GM19455 (cell line): ENCODE measurements around the gene GUCY1B1.

ENCODE experiments used
- ATAC-seq: cut with Tn5 transposase; IDR thresholded peaks from one replicate; pipeline ENCODE4 v1.9.1; 2021; ENCODE audit not compliant: unreplicated experiment

GUCY1B1 gene

GRCh38 chr4:155758481-155759371 is at the start of gene GUCY1B1:
Gene GUCY1B1, plus strand, starts transcription at chr4:155759021. Its CDS starts 120 bp downstream, at chr4:155759141.
- peak; percentile 88 for ATAC-seq

DNA sequence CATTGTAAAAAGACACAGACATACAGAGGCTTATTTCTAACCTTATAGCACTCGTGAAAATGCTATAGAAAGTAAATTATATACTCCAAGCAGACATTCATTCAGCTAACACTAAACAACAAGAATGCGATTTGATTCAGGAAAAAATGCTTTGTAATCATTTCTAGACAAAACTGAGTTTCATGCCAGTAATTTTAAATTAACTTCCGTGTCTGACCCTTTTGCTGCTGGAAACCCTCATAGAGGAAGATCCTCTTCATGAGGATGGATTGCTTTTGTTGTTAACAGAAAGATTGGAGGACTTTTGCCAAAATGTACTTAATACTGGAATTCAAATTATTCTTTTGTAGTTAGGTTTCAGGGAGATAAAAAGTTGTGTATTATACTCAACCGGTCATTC is 48.9 kb upstream of the GUCY1B1 start:
- ATAC-seq: no peak

DNA sequence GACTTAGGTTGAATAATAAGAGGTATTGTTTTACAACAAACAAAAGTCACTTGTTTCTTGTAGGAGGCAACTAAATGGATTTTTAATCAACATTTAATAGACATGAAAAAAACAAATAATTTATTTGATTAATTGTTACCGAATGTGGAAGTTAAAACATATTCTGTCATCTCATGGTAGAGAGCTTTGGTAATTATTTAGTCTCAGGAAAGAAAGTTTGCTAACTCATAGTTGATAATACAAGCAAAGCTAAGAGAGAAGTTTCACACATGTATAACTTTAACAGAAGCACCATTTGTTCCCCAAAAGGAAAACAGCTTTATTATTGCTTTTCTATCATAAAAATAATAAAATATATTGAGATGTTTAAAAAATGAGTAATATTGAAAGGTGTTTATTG is 47.3 kb upstream of the GUCY1B1 start:
- ATAC-seq: no peak

GRCh38 chr4:155712846-155713245 is 46.0 kb upstream of the GUCY1B1 start:
- no peak for ATAC-seq

GRCh38 chr4:155713911-155714310 is 44.9 kb upstream of the GUCY1B1 start:
- no peak for ATAC-seq

GRCh38 chr4:155722336-155722735 is 36.5 kb upstream of the GUCY1B1 start:
- ATAC-seq: no peak

- no peak for ATAC-seq
Measured at GRCh38 chr4:155722816-155723499, 35.9 kb upstream of the GUCY1B1 start.

DNA sequence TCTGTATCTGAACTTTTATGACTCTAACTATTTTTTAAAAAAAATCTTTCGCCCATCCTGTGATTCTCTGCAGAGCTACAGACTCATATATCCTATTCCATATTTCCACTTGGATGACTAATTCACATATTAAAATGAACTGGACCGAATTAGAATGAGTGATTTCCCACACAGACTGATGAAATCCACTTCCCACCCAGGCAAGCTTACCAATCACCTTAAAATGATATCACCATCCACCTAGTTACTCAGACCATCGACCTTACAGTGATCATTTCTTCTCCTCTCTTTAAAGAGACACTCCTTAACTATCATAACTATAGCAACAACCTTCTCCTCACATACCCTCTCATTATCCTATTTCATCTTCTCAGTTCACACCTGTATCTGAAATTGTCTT is 34.1 kb upstream of the GUCY1B1 start:
- no peak for ATAC-seq

DNA sequence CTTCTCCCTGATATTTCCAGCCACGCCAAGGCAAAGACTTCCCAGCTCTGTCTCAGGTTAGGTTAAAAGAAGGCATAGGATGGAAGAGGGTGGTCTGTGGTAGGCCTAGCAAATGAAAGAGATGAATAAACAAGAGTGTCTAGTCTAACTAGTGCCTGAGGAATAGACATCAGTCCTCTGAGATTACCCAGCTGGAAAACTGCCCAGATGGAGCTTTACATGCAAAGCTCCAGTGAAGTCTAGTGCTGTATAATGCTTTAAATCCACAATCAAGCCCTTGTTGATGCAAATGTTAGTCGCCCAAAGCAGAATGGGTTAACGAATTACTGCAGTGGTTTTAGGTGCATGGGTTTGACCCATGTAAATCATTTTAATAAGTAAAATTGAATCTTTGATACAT is 24.8 kb upstream of the GUCY1B1 start:
- ATAC-seq: no peak

GRCh38 chr4:155734951-155735350 is 23.9 kb upstream of the GUCY1B1 start:
- no peak for ATAC-seq

DNA sequence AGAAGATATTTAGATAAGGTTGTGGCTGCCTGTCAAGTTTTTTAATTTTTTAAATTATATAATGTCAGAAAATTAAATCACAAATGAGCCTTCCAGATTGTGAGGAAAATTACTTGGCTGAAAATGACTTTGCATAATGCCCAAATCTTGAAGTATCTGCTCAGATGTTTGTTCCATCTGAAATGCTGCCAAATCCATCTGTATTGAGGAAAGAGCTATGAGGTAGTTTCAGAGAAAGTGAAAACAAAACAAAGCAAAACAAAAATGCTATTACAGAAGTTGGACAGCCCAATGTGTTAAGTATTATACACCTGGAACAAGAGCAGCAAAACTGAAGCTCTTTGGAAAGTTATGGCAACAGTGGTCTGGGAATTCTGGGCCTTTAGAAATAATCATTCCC is 23.3 kb upstream of the GUCY1B1 start:
- no peak for ATAC-seq

GRCh38 chr4:155738548-155738947 is 20.3 kb upstream of the GUCY1B1 start:
- ATAC-seq: no peak

DNA sequence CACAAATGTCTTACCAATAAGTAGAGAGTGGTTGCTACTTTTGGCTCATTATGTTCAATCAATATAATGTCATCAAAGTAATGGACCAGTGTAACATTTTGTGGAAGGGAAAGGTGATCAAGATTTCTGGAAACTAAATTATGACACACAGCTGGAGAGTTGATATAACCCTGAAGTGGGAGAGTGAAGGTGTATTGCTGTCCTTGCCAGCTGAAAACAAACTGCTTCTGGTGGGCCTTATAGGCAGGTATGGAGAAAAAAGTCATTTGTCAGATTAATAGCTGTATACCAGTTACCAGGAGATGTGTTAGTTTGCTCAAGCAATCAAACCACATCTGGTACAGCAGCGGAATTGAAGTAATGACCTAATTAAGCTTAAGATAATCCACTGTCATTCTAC is 17.3 kb upstream of the GUCY1B1 start:
- ATAC-seq: no peak

- ATAC-seq: no peak
Measured at GRCh38 chr4:155742310-155743015, 16.4 kb upstream of the GUCY1B1 start.

DNA sequence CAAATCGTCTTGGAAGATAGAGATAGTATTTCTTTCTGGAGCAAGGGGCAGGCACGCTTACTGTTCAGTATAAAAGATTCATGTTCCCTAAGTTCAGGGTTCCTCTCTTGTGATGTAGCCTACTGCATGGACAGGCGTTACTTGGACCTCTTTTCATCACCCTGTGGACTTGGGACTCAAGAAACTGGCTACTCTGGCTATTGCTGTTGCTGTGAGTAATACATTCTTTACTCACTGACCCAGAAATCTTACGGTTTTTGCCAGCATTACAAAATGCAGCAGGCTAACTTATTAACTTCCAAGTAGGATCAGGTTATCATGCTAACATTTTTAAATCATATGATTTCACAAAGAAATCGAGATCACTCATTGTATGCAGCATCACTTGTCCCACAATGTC is 12.8 kb upstream of the GUCY1B1 start:
- ATAC-seq: no peak

DNA sequence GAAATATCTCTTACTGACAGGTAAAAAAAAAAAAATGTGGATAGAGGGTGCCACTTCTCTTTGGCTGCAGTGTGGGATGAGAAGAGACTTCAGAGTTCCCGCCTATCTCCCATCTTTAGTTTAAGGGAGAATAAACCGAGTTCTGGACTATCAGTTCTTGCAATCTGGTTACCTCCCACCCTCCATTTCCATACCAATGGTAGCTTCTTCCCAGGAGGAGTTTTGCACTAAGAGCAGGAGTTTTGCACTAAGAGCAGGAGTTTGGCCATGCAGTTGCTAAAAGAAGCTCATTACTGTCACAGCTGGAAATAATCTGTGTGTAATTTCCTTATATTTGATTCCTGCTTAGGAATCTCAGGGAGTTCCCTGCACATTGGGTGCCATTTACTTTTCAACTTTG is 10.8 kb upstream of the GUCY1B1 start:
- no peak for ATAC-seq

DNA sequence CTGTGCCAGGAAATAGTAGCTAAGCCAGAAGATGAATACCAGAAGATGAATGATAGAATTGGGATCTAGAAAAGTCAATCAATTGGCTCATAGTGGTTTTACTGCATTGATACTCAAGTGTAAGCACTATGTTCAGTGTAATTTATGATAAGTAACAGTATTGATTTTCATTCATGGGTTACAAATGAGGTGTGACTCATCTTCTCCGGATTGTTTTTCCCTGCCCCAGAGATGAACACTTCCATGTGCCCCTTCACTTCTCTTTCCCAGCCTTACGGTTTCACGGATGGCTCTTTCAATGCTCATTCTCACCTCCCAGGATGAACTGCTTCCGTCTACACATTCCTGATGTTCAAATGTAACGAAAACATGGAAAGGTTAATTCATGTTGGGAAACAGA is 9.8 kb upstream of the GUCY1B1 start:
- no peak for ATAC-seq

DNA sequence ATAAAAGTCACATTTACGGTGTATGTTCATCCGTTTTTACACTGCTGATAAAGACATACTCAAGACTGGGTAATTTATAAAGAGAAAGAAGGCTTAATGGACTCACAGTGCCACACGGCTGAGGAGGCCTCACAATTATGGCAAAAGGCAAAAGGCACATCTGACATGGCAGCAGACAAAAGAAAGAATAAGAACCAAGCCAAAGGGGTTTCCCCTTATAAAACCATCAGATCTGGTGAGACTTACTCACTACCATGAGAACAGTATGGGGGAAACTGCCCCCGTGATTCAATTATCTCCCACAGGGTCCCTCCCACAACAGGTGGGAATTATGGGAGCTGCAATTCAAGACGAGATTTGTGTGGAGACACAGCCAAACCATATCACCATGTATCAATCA is 7.3 kb upstream of the GUCY1B1 start:
- ATAC-seq: no peak

GRCh38 chr4:155757745-155758265 is 1.0 kb upstream of the GUCY1B1 start:
- ATAC-seq: no peak

DNA sequence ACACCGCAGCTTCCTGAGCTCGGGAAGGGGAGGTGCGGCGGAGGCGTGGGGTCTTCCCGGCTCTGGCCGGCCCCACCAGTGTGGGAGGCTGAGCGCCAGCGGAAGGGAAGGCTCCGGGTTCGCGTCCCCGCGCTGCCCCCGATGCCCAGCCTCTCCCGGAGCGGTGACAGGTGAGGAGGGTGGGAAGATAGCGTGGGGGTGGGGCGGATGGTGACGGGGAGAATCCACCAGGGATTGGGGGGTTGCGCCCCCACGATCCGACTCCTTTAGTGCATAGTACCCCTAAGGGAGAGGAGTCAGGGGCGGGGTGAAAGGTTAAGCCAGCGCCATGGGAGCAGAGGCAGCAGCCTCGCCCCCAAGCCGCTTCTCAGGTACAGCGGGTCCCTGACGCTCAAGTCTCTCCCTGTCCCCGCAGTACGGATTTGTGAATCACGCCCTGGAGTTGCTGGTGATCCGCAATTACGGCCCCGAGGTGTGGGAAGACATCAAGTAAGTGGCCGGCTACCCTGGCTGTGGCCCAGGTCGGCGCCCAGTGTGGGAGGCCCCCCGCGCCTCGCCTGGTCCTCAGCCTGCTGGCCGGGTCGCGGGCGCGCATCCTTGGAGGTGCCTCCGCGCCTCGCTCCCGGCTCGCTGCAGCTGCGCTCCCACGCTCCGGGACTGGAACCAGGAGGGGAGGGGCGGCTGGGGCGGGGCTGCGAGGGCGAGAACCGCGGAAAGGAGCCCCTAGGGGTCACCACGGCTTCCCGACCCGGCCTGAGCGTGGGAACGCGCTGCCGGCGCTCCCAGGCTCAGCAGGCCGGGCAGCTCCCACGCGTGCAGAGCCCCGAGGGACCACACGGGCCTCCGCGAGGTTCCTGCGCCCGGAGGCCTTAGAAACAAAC is 791 bp downstream of the GUCY1B1 start:
- peak; percentile 22 for ATAC-seq

GRCh38 chr4:155761047-155761446 is 2.2 kb downstream of the GUCY1B1 start:
- no peak for ATAC-seq
